Head of caudate nucleus (tissue), 42 donors: ENCODE measurements around the gene PDE4D.

Experiments used
- DNase-seq, 42 donors: peaks; one replicate each; pipeline versions ENCODE4 v3.0.0 to v3.0.0-alpha.2; 2020 to 2021; ENCODE audit warnings: mixed read lengths in 7 of 42
- intact Hi-C: fragments of 100-400 bp; cut with DNase I; formaldehyde crosslinking; loops from one replicate; pipeline ENCODE4 v1.15.0; 2022

The PDE4D gene

GRCh38 chr5:59261969-59262368 lies 631.6 kb downstream of the PDE4D start:
- intact Hi-C loops = no loop called here
- DNase-seq = no peak

GRCh38 chr5:59260973-59261372 lies 632.6 kb downstream of the PDE4D start:
- intact Hi-C loops = no loop called here
- DNase-seq = no peak

- DNase-seq = no peak
- intact Hi-C loops = no loop called here
Observed at GRCh38 chr5:59260200-59260599, 633.3 kb downstream of the PDE4D start.

- intact Hi-C loops = no loop called here
- DNase-seq = no peak
Observed at GRCh38 chr5:59259237-59259636, 634.3 kb downstream of the PDE4D start.

- intact Hi-C loops = no loop called here
- no peak for DNase-seq
Observed at GRCh38 chr5:59257488-59258400, 635.8 kb downstream of the PDE4D start.

GRCh38 chr5:59256331-59256730 lies 637.2 kb downstream of the PDE4D start:
- DNase-seq = no peak
- intact Hi-C loops = no loop called here

GRCh38 chr5:59254055-59254687 lies 639.4 kb downstream of the PDE4D start:
- no peak for DNase-seq
- intact Hi-C loops = no loop called here

- DNase-seq = no peak
- intact Hi-C loops = no loop called here
Observed at GRCh38 chr5:59253625-59254024, 639.9 kb downstream of the PDE4D start.

GRCh38 chr5:59251627-59252026 lies 641.9 kb downstream of the PDE4D start:
- intact Hi-C loops = no loop called here
- no peak for DNase-seq

- DNase-seq = no peak
- intact Hi-C loops = no loop called here
Observed at GRCh38 chr5:59249726-59250125, 643.8 kb downstream of the PDE4D start.

GRCh38 chr5:59249160-59249559 lies 644.4 kb downstream of the PDE4D start:
- no peak for DNase-seq
- intact Hi-C loops = no loop called here

- intact Hi-C loops = no loop called here
- no peak for DNase-seq
Observed at GRCh38 chr5:59246882-59247281, 646.6 kb downstream of the PDE4D start.

GRCh38 chr5:59246145-59246869 lies 647.2 kb downstream of the PDE4D start:
- no peak for DNase-seq
- intact Hi-C loops = no loop called here

GRCh38 chr5:59245198-59245597 lies 648.3 kb downstream of the PDE4D start:
- intact Hi-C loops = no loop called here
- DNase-seq = no peak

GRCh38 chr5:59241552-59241951 lies 652.0 kb downstream of the PDE4D start:
- DNase-seq = no peak
- intact Hi-C loops = no loop called here

GRCh38 chr5:59241119-59241518 lies 652.4 kb downstream of the PDE4D start:
- peak in 9 of 42 donors; percentile 1 to 38 (median 7) for DNase-seq
- intact Hi-C loops = no loop called here

- intact Hi-C loops = no loop called here
- DNase-seq = no peak
Observed at GRCh38 chr5:59238126-59238902, 655.2 kb downstream of the PDE4D start.

- intact Hi-C loops = no loop called here
- no peak for DNase-seq
Observed at GRCh38 chr5:59236986-59237385, 656.5 kb downstream of the PDE4D start.

- intact Hi-C loops = no loop called here
Observed at GRCh38 chr5:59236448-59236847, 657.1 kb downstream of the PDE4D start.

More at GRCh38 chr5:59236448-59236847, 657.1 kb downstream of the PDE4D start:
- no peak for DNase-seq
